ENCODE measurements around the gene MAP2K3. TPM values are rescaled to one million over a fixed set of nuclear protein-coding genes. Genes with fewer than 3 reads are reported as not detected.
A peak's percentile ranks its signal among the peaks of the same experiment; 100 is the strongest.

Gene MAP2K3
- total and polyA plus RNA-seq, 2 of the 4 experiments (the other 2 are of a cell fraction): 23.5 to 82.2 TPM

GRCh38 chr17:21263376-21263775 lies 21.1 kb upstream of the MAP2K3 start:
- in situ Hi-C loops (cut with MboI; ENCODE audit: low sequenced_read_pairs) (no loop called here), intact Hi-C loops (cut with micrococcal nuclease) (no loop called here), dilution Hi-C loops (cut with HindIII; ENCODE audit: low sequenced_read_pairs, unreplicated experiment) (no loop called here)
- no peak overlapping the region for H3K9ac ChIP-seq (ENCODE audit: low read depth, low read length)
- no peak overlapping the region for H2AFZ ChIP-seq (replicated peaks; ENCODE audit: low read length, poor library complexity)
- WGBS, 2 experiments (ENCODE audit: extremely low coverage in 2 of 2, insufficient read length in 1 of 2): 60% methylated on average over 1 of the region's 6 CpGs; no CpG with 5 or more reads in 1 of the 2 experiments
- 0 out of 2 replicates have a peak, but pooled peaks cover 3% of the 10 kb centered on the region for H3K9me1 ChIP-seq (ENCODE audit: insufficient read depth, low read length)
- no peak overlapping the region for H3K4me3 ChIP-seq (ENCODE audit: insufficient read depth, low read depth, low read length)
- no peak overlapping the region for H3K18ac ChIP-seq (ENCODE audit: low read depth, low read length)
- H4K8ac ChIP-seq (ENCODE audit: low read depth in 2 of 2, low read length in 2 of 2): no peak overlapping the region
- H3K4ac ChIP-seq (ENCODE audit: low read depth, low read length): no peak overlapping the region
- no peak overlapping the region for H3K14ac ChIP-seq (replicated peaks; ENCODE audit: low read depth, low read length)
- H2BK20ac ChIP-seq (ENCODE audit: low read depth, low read length): no peak overlapping the region
- H3K27ac ChIP-seq (ENCODE audit: insufficient read depth, low read length): no peak overlapping the region
- ChIA-PET POLR2A (ENCODE audit: unreplicated experiment) (no interaction called here), CTCF (interaction anchor here (0.6 to 1.4 kb wide), 2 partner anchors 144 to 169 kb away, joined by 5 to 9 read pairs; no protein-coding TSS in a partner anchor)
- H4K91ac ChIP-seq (ENCODE audit: insufficient read depth, low read depth, low read length): no peak overlapping the region
- H3K27me3 ChIP-seq (ENCODE audit: control insufficient read depth, insufficient read depth, low read length): no peaks in the 10 kb centered on the region; the same call in 1 of the 2 replicates
- H3K23ac ChIP-seq (ENCODE audit: low read depth, low read length): no peak overlapping the region
- DNase-seq: peak; percentile 67
- no peak overlapping the region for H2AK5ac ChIP-seq (ENCODE audit: low read depth, low read length)
- no peak overlapping the region for H2BK15ac ChIP-seq (ENCODE audit: low read depth, low read length)
- H3K36me3 ChIP-seq (ENCODE audit: control insufficient read depth, insufficient read depth, low read length): no peaks in the 10 kb centered on the region
- no peak overlapping the region for H2BK5ac ChIP-seq (ENCODE audit: low read depth, low read length, poor library complexity, severe bottlenecking)
- H3K79me1 ChIP-seq (ENCODE audit: low read depth in 1 of 2, low read length in 2 of 2): no peaks in the 10 kb centered on the region
- ATAC-seq (ENCODE audit: low read depth): no peak
- TF ChIP-seq CEBPB (IDR thresholded peaks at IDR 0.05; ENCODE audit: low read depth, low read length) (peak; percentile 94), SMC3 (IDR thresholded peaks at IDR 0.05; ENCODE audit: low read depth, low read length) (no peak), BHLHE40 (IDR thresholded peaks at IDR 0.05; ENCODE audit: low read depth, low read length) (0 out of 2 replicates have a peak, but pooled peaks have one; percentile 31)
- H2BK120ac ChIP-seq (ENCODE audit: low read depth, low read length): no peak overlapping the region
- no peak overlapping the region for H4K5ac ChIP-seq (ENCODE audit: low read depth, low read length)
- no peaks in the 10 kb centered on the region for H3K9me3 ChIP-seq (ENCODE audit: control insufficient read depth, insufficient read depth, low read length)
- peaks cover 4% of the 10 kb centered on the region; the same call in 1 of the 2 replicates for H3K4me1 ChIP-seq (ENCODE audit: control insufficient read depth, insufficient read depth, low read length)
- BruUV-seq (replicated peaks): no TSS peak
- no peak overlapping the region for H3K4me2 ChIP-seq (ENCODE audit: low read depth, low read length)
- H2AK9ac ChIP-seq (replicated peaks; ENCODE audit: low read depth, low read length, poor library complexity): no peak overlapping the region
- no peaks in the 10 kb centered on the region for H4K20me1 ChIP-seq (ENCODE audit: insufficient read depth, low read length)
- no peak overlapping the region for H3K56ac ChIP-seq (ENCODE audit: extremely low read depth, insufficient read depth, low read length)
